GM10847 (cell line): ENCODE data around the gene OR1M1.

ENCODE experiments used
- POLR2A ChIP-seq: IDR thresholded peaks from 2 replicates; pipeline ENCODE4 v1.6.1; 2011; ENCODE audit not compliant: insufficient read length; ENCODE audit errors: extremely low read depth

OR1M1 gene

GRCh38 chr19:9065457-9066014 lies 21.3 kb upstream of the OR1M1 start:
- TF ChIP-seq POLR2A, result no peak

- no peak for TF ChIP-seq POLR2A
Observed at GRCh38 chr19:9070066-9070465, 16.8 kb upstream of the OR1M1 start.

GRCh38 chr19:9073806-9074205 lies 13.1 kb upstream of the OR1M1 start:
- no peak for TF ChIP-seq POLR2A

GRCh38 chr19:9075064-9075949 lies 11.6 kb upstream of the OR1M1 start:
- no peak for TF ChIP-seq POLR2A

- TF ChIP-seq POLR2A, result no peak
Observed at GRCh38 chr19:9076901-9077300, 10.0 kb upstream of the OR1M1 start.

- no peak for TF ChIP-seq POLR2A
Observed at GRCh38 chr19:9078651-9079050, 8.2 kb upstream of the OR1M1 start.

GRCh38 chr19:9107375-9107774 lies 20.5 kb downstream of the OR1M1 start, which contains the start of gene OR7G2:
Gene OR7G2, minus strand, starts transcription at chr19:9107475. Its CDS starts 4,232 bp downstream, at chr19:9103243.
- no peak for TF ChIP-seq POLR2A

GRCh38 chr19:9109959-9110358 lies 23.1 kb downstream of the OR1M1 start:
- TF ChIP-seq POLR2A, result no peak

GRCh38 chr19:9115307-9115813 lies 28.5 kb downstream of the OR1M1 start, which contains the start of gene OR7G1:
Gene OR7G1, minus strand, starts transcription at chr19:9115763. Its CDS starts 0 bp downstream, at chr19:9115763.
- TF ChIP-seq POLR2A, result no peak

GRCh38 chr19:9116547-9116946 lies 29.7 kb downstream of the OR1M1 start:
- no peak for TF ChIP-seq POLR2A

- TF ChIP-seq POLR2A, result no peak
Observed at GRCh38 chr19:9126900-9127405, 40.1 kb downstream of the OR1M1 start, which contains the start of gene OR7G3. Gene OR7G3, minus strand, starts transcription at chr19:9126950. Its CDS starts 0 bp downstream, at chr19:9126950.

GRCh38 chr19:9128171-9128570 lies 41.3 kb downstream of the OR1M1 start:
- no peak for TF ChIP-seq POLR2A

- no peak for TF ChIP-seq POLR2A
Observed at GRCh38 chr19:9130965-9131364, 44.1 kb downstream of the OR1M1 start.

- TF ChIP-seq POLR2A, result no peak
Observed at GRCh38 chr19:9132422-9132821, 45.6 kb downstream of the OR1M1 start.

- no peak for TF ChIP-seq POLR2A
Observed at GRCh38 chr19:9139609-9140158, 52.8 kb downstream of the OR1M1 start.

- TF ChIP-seq POLR2A, result peak; percentile 64
Observed at GRCh38 chr19:9140159-9140874, 53.5 kb downstream of the OR1M1 start, which contains the start of gene ZNF317. Gene ZNF317, plus strand, starts transcription at chr19:9140397. Its CDS starts 15,620 bp downstream, at chr19:9156017.
